Peyer's patch (tissue), 4 donors: Measurements from ENCODE around the gene TBC1D25. TPM values are rescaled to one million over a fixed set of nuclear protein-coding genes. Genes with fewer than 3 reads are reported as not detected.

Experiments
- DNase-seq, 3 donors: peaks; one replicate each; pipeline ENCODE4 v3.0.0-alpha.2; 2017 to 2019
- H3K27ac ChIP-seq, 4 donors: fragments of 200-600 bp; sonication (generic); one replicate each; pipeline ENCODE4 v1.5.1; 2016 to 2019
- H3K27me3 ChIP-seq, 2 donors: fragments of 200-600 bp; sonication (generic); one replicate each; pipeline ENCODE4 v1.5.1; 2019
- H3K36me3 ChIP-seq, 3 donors: fragments of 200-600 bp; sonication (generic); one replicate each; pipeline ENCODE4 v1.5.1; 2016 to 2019
- H3K4me1 ChIP-seq, 4 donors: fragments of 200-600 bp; sonication (generic); one replicate each; pipeline ENCODE4 v1.5.1; 2016 to 2019
- H3K4me3 ChIP-seq, 4 donors: fragments of 200-600 bp; sonication (generic); 1 replicate in 3 of 4; 2 replicates in 1 of 4; pipeline ENCODE4 v1.5.1; 2016 to 2019; ENCODE audit warnings: mild to moderate bottlenecking in 1 of 4
- H3K9me3 ChIP-seq, 4 donors: fragments of 200-600 bp; sonication (generic); one replicate each; pipeline ENCODE4 v1.5.1; 2016 to 2019; ENCODE audit warnings: mild to moderate bottlenecking in 1 of 4
- POLR2A ChIP-seq, 2 donors: fragments of 450-650 bp; IDR thresholded peaks; one replicate each; pipeline ENCODE4 v1.5.1; 2017; ENCODE audit warnings: antibody characterized with exemption in 2 of 2, mild to moderate bottlenecking in 2 of 2, moderate library complexity in 2 of 2
- total RNA-seq, 4 donors: library from RNA; depleted of rRNA; stranded (reverse); fragments of >200 nt; gene quantifications; one replicate each; pipeline ENCODE4 v1.1.0, GENCODE V29; 2016
- TF ChIP-seq, protein P1 (sequence below), 6 experiments: fragments of 450-650 bp in 4 of 6; fragments of 200-600 bp in 2 of 6; sonication (generic) in 1 of 6; IDR thresholded peaks; one replicate each; pipeline ENCODE4 v1.5.1; 2017 to 2019; ENCODE audit warnings: antibody characterized with exemption in 6 of 6, mild to moderate bottlenecking in 3 of 6, moderate library complexity in 1 of 6

TBC1D25 gene
- total RNA-seq, 4 donors from 2014 or later: 9.3 to 14.9 (median 11.3) TPM

GRCh38 chrX:48575642-48576041 is 36.1 kb downstream of the TBC1D25 start:
- peak overlapping the region; percentile 93 to 100 (median 99) for H3K27ac ChIP-seq
- no peak for TF ChIP-seq POLR2A (IDR thresholded peaks at IDR 0.05)
- TF ChIP-seq, protein P1, sequence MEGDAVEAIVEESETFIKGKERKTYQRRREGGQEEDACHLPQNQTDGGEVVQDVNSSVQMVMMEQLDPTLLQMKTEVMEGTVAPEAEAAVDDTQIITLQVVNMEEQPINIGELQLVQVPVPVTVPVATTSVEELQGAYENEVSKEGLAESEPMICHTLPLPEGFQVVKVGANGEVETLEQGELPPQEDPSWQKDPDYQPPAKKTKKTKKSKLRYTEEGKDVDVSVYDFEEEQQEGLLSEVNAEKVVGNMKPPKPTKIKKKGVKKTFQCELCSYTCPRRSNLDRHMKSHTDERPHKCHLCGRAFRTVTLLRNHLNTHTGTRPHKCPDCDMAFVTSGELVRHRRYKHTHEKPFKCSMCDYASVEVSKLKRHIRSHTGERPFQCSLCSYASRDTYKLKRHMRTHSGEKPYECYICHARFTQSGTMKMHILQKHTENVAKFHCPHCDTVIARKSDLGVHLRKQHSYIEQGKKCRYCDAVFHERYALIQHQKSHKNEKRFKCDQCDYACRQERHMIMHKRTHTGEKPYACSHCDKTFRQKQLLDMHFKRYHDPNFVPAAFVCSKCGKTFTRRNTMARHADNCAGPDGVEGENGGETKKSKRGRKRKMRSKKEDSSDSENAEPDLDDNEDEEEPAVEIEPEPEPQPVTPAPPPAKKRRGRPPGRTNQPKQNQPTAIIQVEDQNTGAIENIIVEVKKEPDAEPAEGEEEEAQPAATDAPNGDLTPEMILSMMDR (IDR thresholded peaks at IDR 0.05): no peak
- no peak for DNase-seq
- H3K4me3 ChIP-seq: peak overlapping the region in 3 of 4 donors; percentile 62 to 84 (median 77)
- no peaks in the 10 kb centered on the region for H3K27me3 ChIP-seq
- no peaks in the 10 kb centered on the region for H3K9me3 ChIP-seq
- H3K4me1 ChIP-seq: peaks cover 0 to 14% (median 7%) of the 10 kb centered on the region in 4 donors
- H3K36me3 ChIP-seq: peaks cover 0 to 36% (median 0%) of the 10 kb centered on the region in 3 donors

GRCh38 chrX:48576108-48576507 is 36.6 kb downstream of the TBC1D25 start:
- Histone ChIP-seq H3K36me3 (peaks cover 0 to 36% (median 0%) of the 10 kb centered on the region in 3 donors), H3K27me3 (no peaks in the 10 kb centered on the region), H3K9me3 (no peaks in the 10 kb centered on the region), H3K27ac (peak overlapping the region in 3 of 4 donors; percentile 93 to 100 (median 98)), H3K4me3 (peak overlapping the region in 3 of 4 donors; percentile 62 to 84 (median 77)), H3K4me1 (peaks cover 0 to 14% (median 7%) of the 10 kb centered on the region in 4 donors)
- no peak for TF ChIP-seq POLR2A (IDR thresholded peaks at IDR 0.05)
- TF ChIP-seq, protein P1 (IDR thresholded peaks at IDR 0.05): no peak
- no peak for DNase-seq

GRCh38 chrX:48578661-48579128 is 39.2 kb downstream of the TBC1D25 start:
- peaks cover 0 to 14% (median 7%) of the 10 kb centered on the region in 4 donors for H3K4me1 ChIP-seq
- DNase-seq: no peak
- H3K27me3 ChIP-seq: no peaks in the 10 kb centered on the region
- H3K27ac ChIP-seq: no peak overlapping the region
- H3K9me3 ChIP-seq: no peaks in the 10 kb centered on the region
- H3K4me3 ChIP-seq: no peak overlapping the region
- TF ChIP-seq, protein P1 (IDR thresholded peaks at IDR 0.05): no peak
- no peak for TF ChIP-seq POLR2A (IDR thresholded peaks at IDR 0.05)
- peaks cover 0 to 36% (median 0%) of the 10 kb centered on the region in 3 donors for H3K36me3 ChIP-seq

- H3K4me3 ChIP-seq: no peak overlapping the region
- H3K36me3 ChIP-seq: peaks cover 0 to 36% (median 0%) of the 10 kb centered on the region in 3 donors
- no peak overlapping the region for H3K27ac ChIP-seq
- H3K27me3 ChIP-seq: no peaks in the 10 kb centered on the region
- TF ChIP-seq POLR2A (IDR thresholded peaks at IDR 0.05): no peak
- TF ChIP-seq, protein P1 (IDR thresholded peaks at IDR 0.05): no peak
- H3K9me3 ChIP-seq: no peaks in the 10 kb centered on the region
- H3K4me1 ChIP-seq: peaks cover 0 to 14% (median 7%) of the 10 kb centered on the region in 4 donors
- DNase-seq: no peak
These were observed 39.7 kb downstream of the TBC1D25 start for GRCh38 chrX:48579259-48579658.

- TF ChIP-seq, protein P1 (IDR thresholded peaks at IDR 0.05): no peak
- TF ChIP-seq POLR2A (IDR thresholded peaks at IDR 0.05): no peak
- H3K27ac ChIP-seq: no peak overlapping the region
- H3K27me3 ChIP-seq: no peaks in the 10 kb centered on the region
- H3K9me3 ChIP-seq: no peaks in the 10 kb centered on the region
- H3K4me3 ChIP-seq: no peak overlapping the region
- no peak for DNase-seq
- H3K36me3 ChIP-seq: peaks cover 0 to 29% (median 0%) of the 10 kb centered on the region in 3 donors
- peaks cover 0 to 9% (median 3%) of the 10 kb centered on the region in 4 donors for H3K4me1 ChIP-seq
These were observed 41.1 kb downstream of the TBC1D25 start for GRCh38 chrX:48580662-48581061.
